DMS53 treated with DMSO at 0.1 percent for 48 hours (cell line): ENCODE data around the gene GRIK1.

Experiments used
- DNase-seq: peaks from one replicate; lab custom pipeline; 2025; ENCODE audit not compliant: unreplicated experiment; lab: John Stamatoyannopoulos, UW

GRIK1 gene

GRCh38 chr21:29675451-29675850 lies 264.3 kb downstream of the GRIK1 start:
- DNase-seq = no peak

GRCh38 chr21:29674343-29674742 lies 265.5 kb downstream of the GRIK1 start:
- DNase-seq = no peak

- no peak for DNase-seq
Measured at GRCh38 chr21:29673096-29673610, 266.6 kb downstream of the GRIK1 start.

GRCh38 chr21:29671728-29672127 lies 268.1 kb downstream of the GRIK1 start:
- no peak for DNase-seq

GRCh38 chr21:29670228-29670627 lies 269.6 kb downstream of the GRIK1 start:
- DNase-seq = no peak

- no peak for DNase-seq
Measured at GRCh38 chr21:29669416-29669815, 270.4 kb downstream of the GRIK1 start.

GRCh38 chr21:29667651-29668050 lies 272.1 kb downstream of the GRIK1 start:
- DNase-seq = no peak

- DNase-seq = no peak
Measured at GRCh38 chr21:29664615-29665014, 275.2 kb downstream of the GRIK1 start.

GRCh38 chr21:29661672-29662442 lies 277.9 kb downstream of the GRIK1 start:
- no peak for DNase-seq

- DNase-seq = no peak
Measured at GRCh38 chr21:29660047-29660720, 279.6 kb downstream of the GRIK1 start.

GRCh38 chr21:29658934-29659203 lies 280.9 kb downstream of the GRIK1 start:
- DNase-seq = no peak

GRCh38 chr21:29658177-29658933 lies 281.4 kb downstream of the GRIK1 start:
- no peak for DNase-seq

- DNase-seq = no peak
Measured at GRCh38 chr21:29657240-29657989, 282.4 kb downstream of the GRIK1 start.

- DNase-seq = no peak
Measured at GRCh38 chr21:29656504-29657239, 283.1 kb downstream of the GRIK1 start.

- no peak for DNase-seq
Measured at GRCh38 chr21:29655577-29655976, 284.2 kb downstream of the GRIK1 start.

- no peak for DNase-seq
Measured at GRCh38 chr21:29654855-29655254, 284.9 kb downstream of the GRIK1 start.

- no peak for DNase-seq
Measured at GRCh38 chr21:29654203-29654602, 285.6 kb downstream of the GRIK1 start.

- no peak for DNase-seq
Measured at GRCh38 chr21:29650523-29651022, 289.2 kb downstream of the GRIK1 start.

- DNase-seq = no peak
Measured at GRCh38 chr21:29649406-29649814, 290.4 kb downstream of the GRIK1 start.

- DNase-seq = no peak
Measured at GRCh38 chr21:29648710-29649240, 291.0 kb downstream of the GRIK1 start.
